Measurements from ENCODE around the gene WSCD2.

WSCD2 gene

GRCh38 chr12:108129017-108129812, at the start of gene WSCD2:
Gene WSCD2, plus strand, starts transcription at chr12:108129288. Its CDS starts 66,545 bp downstream, at chr12:108195833.
- TF ChIP-seq, protein P1, sequence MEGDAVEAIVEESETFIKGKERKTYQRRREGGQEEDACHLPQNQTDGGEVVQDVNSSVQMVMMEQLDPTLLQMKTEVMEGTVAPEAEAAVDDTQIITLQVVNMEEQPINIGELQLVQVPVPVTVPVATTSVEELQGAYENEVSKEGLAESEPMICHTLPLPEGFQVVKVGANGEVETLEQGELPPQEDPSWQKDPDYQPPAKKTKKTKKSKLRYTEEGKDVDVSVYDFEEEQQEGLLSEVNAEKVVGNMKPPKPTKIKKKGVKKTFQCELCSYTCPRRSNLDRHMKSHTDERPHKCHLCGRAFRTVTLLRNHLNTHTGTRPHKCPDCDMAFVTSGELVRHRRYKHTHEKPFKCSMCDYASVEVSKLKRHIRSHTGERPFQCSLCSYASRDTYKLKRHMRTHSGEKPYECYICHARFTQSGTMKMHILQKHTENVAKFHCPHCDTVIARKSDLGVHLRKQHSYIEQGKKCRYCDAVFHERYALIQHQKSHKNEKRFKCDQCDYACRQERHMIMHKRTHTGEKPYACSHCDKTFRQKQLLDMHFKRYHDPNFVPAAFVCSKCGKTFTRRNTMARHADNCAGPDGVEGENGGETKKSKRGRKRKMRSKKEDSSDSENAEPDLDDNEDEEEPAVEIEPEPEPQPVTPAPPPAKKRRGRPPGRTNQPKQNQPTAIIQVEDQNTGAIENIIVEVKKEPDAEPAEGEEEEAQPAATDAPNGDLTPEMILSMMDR (IDR thresholded peaks at IDR 0.05; ENCODE audit: borderline replicate concordance, insufficient read depth, low read depth, low read length) = no peak
- no peak within 1 kb of the TSS for H3K4me3 ChIP-seq (ENCODE audit: low read depth, low read length)

DNA sequence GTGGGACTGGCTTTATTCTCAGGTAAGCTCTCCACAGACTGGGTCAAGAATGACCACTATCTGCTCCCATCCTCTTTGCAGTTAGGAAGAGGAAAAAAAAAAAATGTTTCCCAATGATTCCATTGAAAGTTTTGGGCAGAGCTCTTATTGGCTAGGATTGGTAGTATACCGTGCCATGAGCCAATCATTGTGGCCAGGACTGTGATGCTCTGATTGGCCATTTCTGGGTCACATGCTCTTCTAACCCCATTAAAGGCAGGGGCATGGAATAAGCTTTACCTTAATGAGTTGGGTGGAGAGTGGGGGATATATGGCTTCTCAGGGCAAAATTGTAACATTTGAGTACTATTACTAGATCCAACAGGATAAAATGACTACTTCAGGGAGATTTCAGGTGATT, 49.4 kb upstream of the WSCD2 start:
- TF ChIP-seq, protein P1 (IDR thresholded peaks at IDR 0.05; ENCODE audit: borderline replicate concordance, insufficient read depth, low read depth, low read length) = no peak
- no peak overlapping the region for H3K4me3 ChIP-seq (ENCODE audit: low read depth, low read length)

- no peak overlapping the region for H3K4me3 ChIP-seq (ENCODE audit: low read depth, low read length)
- TF ChIP-seq, protein P1 (IDR thresholded peaks at IDR 0.05; ENCODE audit: borderline replicate concordance, insufficient read depth, low read depth, low read length) = no peak
Observed at GRCh38 chr12:108080363-108080762, 48.7 kb upstream of the WSCD2 start.

DNA sequence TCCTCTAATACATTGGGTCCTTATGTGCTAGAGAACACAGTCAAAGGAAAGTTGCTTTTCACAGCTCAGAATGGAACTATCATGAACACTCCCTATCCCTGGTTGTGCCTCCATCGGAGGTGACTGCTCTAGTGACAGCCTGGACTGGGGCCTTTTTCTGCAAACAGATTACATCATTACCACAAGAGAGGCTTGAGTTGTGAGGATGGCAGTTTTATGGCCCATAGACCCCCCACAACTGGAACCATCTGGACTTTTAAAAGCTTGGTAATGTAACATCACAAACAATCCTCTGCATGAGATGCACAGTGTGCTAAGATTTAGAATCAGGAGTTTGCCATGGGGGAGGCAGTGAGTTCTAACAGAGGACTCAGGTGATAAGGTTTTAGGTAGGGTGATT, 46.6 kb upstream of the WSCD2 start:
- TF ChIP-seq, protein P1 (IDR thresholded peaks at IDR 0.05; ENCODE audit: borderline replicate concordance, insufficient read depth, low read depth, low read length) = no peak
- no peak overlapping the region for H3K4me3 ChIP-seq (ENCODE audit: low read depth, low read length)

- TF ChIP-seq, protein P1 (IDR thresholded peaks at IDR 0.05; ENCODE audit: borderline replicate concordance, insufficient read depth, low read depth, low read length) = no peak
- H3K4me3 ChIP-seq (ENCODE audit: low read depth, low read length) = no peak overlapping the region
Observed at GRCh38 chr12:108087900-108088299, 41.2 kb upstream of the WSCD2 start.

DNA sequence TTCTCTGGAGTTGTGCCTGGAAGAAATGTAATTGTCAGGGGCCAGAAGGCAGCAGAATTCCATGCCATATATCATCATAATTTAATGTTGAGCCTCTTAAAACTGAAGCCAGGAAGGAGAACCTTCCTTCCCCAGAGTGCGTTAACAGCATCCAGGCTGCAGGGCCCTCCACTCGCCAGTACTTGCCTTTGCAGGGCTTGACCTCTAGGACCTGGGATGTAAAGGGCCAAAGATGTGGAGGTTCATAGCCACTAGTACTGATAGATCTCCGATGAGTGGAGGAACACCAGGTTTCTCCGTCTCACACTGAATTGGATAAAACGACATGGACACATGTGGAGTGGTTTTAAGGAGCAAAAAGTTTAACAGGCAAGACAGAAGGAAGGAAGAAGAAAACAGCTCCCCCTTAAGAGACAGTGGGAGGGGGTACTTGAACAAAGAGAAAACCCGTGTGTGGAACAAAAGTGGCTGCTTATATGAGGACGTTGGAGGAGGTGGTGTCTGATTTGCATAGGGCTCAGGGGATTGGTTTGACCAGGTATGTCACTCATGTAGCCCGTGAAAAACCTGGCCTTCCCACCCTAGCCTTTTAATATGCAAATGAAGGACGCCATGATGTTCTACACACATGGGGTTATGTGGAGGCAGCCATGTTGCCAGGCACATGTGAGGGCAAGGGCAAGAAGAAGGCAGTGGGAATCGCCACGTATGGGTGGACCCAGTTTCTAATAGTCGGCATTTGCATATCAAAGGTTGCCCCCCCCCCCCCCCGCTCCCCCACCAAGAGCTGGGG, 38.8 kb upstream of the WSCD2 start:
- no peak overlapping the region for H3K4me3 ChIP-seq (ENCODE audit: low read depth, low read length)
- TF ChIP-seq, protein P1 (IDR thresholded peaks at IDR 0.05; ENCODE audit: borderline replicate concordance, insufficient read depth, low read depth, low read length) = no peak
